HS-5 (cell line): Measurements from ENCODE around the gene EXD3.
"Not testable (repeated sequence)": the region's sequence is repeated elsewhere in the genome, so short reads cannot be mapped to it uniquely, and the experiment has no call there.

ENCODE experiments used
- DNase-seq: peaks from one replicate; pipeline ENCODE4 v3.0.0-alpha.2; 2012; ENCODE audit warnings: low read depth

Gene EXD3

GRCh38 chr9:137422604-137423513, at the start of gene EXD3, which contains the start of gene NOXA1:
Gene EXD3, minus strand, starts transcription at chr9:137423162. Its CDS starts 27,805 bp downstream, at chr9:137395357.
Gene NOXA1, plus strand, starts transcription at chr9:137423393. Its CDS starts 137 bp downstream, at chr9:137423530.
- DNase-seq: peak; percentile 49

- DNase-seq: no peak
Measured at GRCh38 chr9:137470785-137471184, 47.8 kb upstream of the EXD3 start.

- DNase-seq: no peak
Measured at GRCh38 chr9:137467896-137468295, 44.9 kb upstream of the EXD3 start.

- no peak for DNase-seq
Measured at GRCh38 chr9:137467161-137467581, 44.2 kb upstream of the EXD3 start.

GRCh38 chr9:137466389-137467085, 43.6 kb upstream of the EXD3 start:
- not testable (repeated sequence) for DNase-seq

GRCh38 chr9:137465720-137466388, 42.9 kb upstream of the EXD3 start:
- no peak for DNase-seq

- no peak for DNase-seq
Measured at GRCh38 chr9:137465000-137465719, 42.2 kb upstream of the EXD3 start.

GRCh38 chr9:137464291-137464999, 41.5 kb upstream of the EXD3 start:
- no peak for DNase-seq

- no peak for DNase-seq
Measured at GRCh38 chr9:137463931-137464290, 40.9 kb upstream of the EXD3 start.

GRCh38 chr9:137462986-137463930, 40.3 kb upstream of the EXD3 start:
- no peak for DNase-seq

- DNase-seq: no peak
Measured at GRCh38 chr9:137462396-137462985, 39.5 kb upstream of the EXD3 start.

- no peak for DNase-seq
Measured at GRCh38 chr9:137461663-137462395, 38.9 kb upstream of the EXD3 start.

- DNase-seq: no peak
Measured at GRCh38 chr9:137461316-137461662, 38.3 kb upstream of the EXD3 start.

- no peak for DNase-seq
Measured at GRCh38 chr9:137460363-137461315, 37.7 kb upstream of the EXD3 start.

- DNase-seq: no peak
Measured at GRCh38 chr9:137459601-137460362, 36.8 kb upstream of the EXD3 start.

- DNase-seq: peak; percentile 34
Measured at GRCh38 chr9:137459152-137459600, 36.2 kb upstream of the EXD3 start, which contains the start of gene NSMF. Gene NSMF, minus strand, starts transcription at chr9:137459334. Its CDS starts 232 bp downstream, at chr9:137459102.
